PFSK-1 (cell line): ENCODE data around the gene AGGF1.
A peak's percentile ranks its signal among the peaks of the same experiment; 100 is the strongest.

Experiments used
- POLR2AphosphoS5 ChIP-seq: IDR thresholded peaks from 2 replicates; pipeline ENCODE4 v1.6.1; 2012; ENCODE audit warnings: low read depth, mild to moderate bottlenecking, control low read depth, low read length, moderate library complexity
- SIN3A ChIP-seq: IDR thresholded peaks from 2 replicates; pipeline ENCODE4 v1.6.1; 2012; ENCODE audit warnings: mild to moderate bottlenecking, low read length, moderate library complexity, borderline replicate concordance; ENCODE audit not compliant: insufficient read depth
- TAF1 ChIP-seq: IDR thresholded peaks from 2 replicates; pipeline ENCODE4 v1.6.1; 2012; ENCODE audit warnings: low read length, control low read depth, borderline replicate concordance; ENCODE audit not compliant: insufficient read depth
- TF ChIP-seq, protein P1 (sequence below), 2 experiments: IDR thresholded peaks; 2 replicates each; pipeline versions ENCODE4 v1.6.1 to v1.8.0; 2011 to 2012; ENCODE audit warnings: low read depth in 2 of 2, low read length in 2 of 2, control low read depth in 1 of 2, inconsistent platforms in 1 of 2, mild to moderate bottlenecking in 1 of 2, moderate library complexity in 1 of 2; ENCODE audit not compliant: insufficient read depth in 1 of 2

DNA sequence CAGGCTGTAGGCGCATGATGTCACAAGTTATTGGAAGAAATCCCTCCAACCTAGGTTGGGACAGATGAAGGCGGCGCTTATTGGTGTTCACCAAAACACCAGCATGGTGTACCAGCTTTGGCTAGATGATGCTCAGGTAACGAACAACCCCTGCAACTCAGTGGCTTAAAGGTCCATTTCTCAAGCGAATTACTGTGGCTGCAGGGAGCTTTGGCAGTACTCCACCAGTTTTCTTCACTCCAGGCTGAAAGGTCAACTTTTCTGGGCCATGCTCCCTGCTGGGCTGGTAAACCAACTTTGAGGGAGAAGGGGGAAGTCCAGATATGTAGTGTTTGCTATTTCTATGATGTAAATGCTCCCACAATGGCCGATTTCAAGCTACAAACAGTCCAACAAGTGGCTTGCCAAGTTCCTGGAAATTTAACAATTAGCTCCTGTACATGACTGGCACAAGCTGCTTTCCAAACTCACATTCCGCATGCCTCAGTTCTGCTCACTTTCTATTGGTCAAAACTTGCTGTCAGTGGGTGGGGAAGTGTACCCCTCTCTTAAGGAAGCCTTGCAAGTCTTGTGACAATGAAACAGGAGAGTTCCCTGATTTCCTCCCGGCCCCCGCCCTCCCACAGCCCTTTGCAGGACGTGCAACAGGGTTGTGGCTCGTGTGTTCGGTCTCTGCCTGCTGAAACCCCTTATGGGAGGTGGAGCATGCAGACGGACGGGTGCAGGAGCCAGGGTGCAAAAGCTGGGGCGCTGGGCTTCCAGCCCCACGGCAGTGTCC, 57.5 kb downstream of the AGGF1 start:
- TF ChIP-seq, protein P1, sequence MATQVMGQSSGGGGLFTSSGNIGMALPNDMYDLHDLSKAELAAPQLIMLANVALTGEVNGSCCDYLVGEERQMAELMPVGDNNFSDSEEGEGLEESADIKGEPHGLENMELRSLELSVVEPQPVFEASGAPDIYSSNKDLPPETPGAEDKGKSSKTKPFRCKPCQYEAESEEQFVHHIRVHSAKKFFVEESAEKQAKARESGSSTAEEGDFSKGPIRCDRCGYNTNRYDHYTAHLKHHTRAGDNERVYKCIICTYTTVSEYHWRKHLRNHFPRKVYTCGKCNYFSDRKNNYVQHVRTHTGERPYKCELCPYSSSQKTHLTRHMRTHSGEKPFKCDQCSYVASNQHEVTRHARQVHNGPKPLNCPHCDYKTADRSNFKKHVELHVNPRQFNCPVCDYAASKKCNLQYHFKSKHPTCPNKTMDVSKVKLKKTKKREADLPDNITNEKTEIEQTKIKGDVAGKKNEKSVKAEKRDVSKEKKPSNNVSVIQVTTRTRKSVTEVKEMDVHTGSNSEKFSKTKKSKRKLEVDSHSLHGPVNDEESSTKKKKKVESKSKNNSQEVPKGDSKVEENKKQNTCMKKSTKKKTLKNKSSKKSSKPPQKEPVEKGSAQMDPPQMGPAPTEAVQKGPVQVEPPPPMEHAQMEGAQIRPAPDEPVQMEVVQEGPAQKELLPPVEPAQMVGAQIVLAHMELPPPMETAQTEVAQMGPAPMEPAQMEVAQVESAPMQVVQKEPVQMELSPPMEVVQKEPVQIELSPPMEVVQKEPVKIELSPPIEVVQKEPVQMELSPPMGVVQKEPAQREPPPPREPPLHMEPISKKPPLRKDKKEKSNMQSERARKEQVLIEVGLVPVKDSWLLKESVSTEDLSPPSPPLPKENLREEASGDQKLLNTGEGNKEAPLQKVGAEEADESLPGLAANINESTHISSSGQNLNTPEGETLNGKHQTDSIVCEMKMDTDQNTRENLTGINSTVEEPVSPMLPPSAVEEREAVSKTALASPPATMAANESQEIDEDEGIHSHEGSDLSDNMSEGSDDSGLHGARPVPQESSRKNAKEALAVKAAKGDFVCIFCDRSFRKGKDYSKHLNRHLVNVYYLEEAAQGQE (IDR thresholded peaks at IDR 0.05; ENCODE audit: insufficient read depth in 1 of 2, low read depth in 2 of 2, low read length in 2 of 2): no peak
- TF ChIP-seq SIN3A: no peak
- TF ChIP-seq POLR2AphosphoS5: 0 out of 2 replicates have a peak, but pooled peaks have one; percentile 14
- TF ChIP-seq TAF1: 0 out of 2 replicates have a peak, but pooled peaks have one; percentile 12
